Activated naive CD8-positive, alpha-beta T cell (primary cell): ENCODE results near the gene GPC5.

Experiments used
- H3K27ac Mint-ChIP-seq: one replicate; pipeline ENCODE4 v1.8.0; 2021; ENCODE audit warnings: mixed read lengths
- H3K27me3 Mint-ChIP-seq: one replicate; pipeline ENCODE4 v1.8.0; 2021; ENCODE audit warnings: mixed read lengths
- H3K36me3 Mint-ChIP-seq: one replicate; pipeline ENCODE4 v1.8.0; 2021; ENCODE audit warnings: mixed read lengths
- H3K4me1 Mint-ChIP-seq: one replicate; pipeline ENCODE4 v1.8.0; 2021; ENCODE audit warnings: low read depth, mixed read lengths
- H3K4me3 Mint-ChIP-seq: one replicate; pipeline ENCODE4 v1.8.0; 2021; ENCODE audit warnings: mild to moderate bottlenecking, mixed read lengths
- H3K9me3 Mint-ChIP-seq: one replicate; pipeline ENCODE4 v1.8.0; 2021; ENCODE audit warnings: low read depth, mixed read lengths

GPC5 gene

GRCh38 chr13:91813253-91813652, 414.8 kb downstream of the GPC5 start:
- Mint-ChIP-seq H3K4me1 (no peaks in the 10 kb centered on the region), H3K27ac (no peak overlapping the region), H3K9me3 (no peaks in the 10 kb centered on the region), H3K36me3 (no peaks in the 10 kb centered on the region), H3K4me3 (no peak overlapping the region), H3K27me3 (no peaks in the 10 kb centered on the region)

- H3K4me3 Mint-ChIP-seq: no peak overlapping the region
- H3K27me3 Mint-ChIP-seq: no peaks in the 10 kb centered on the region
- no peak overlapping the region for H3K27ac Mint-ChIP-seq
- H3K4me1 Mint-ChIP-seq: no peaks in the 10 kb centered on the region
- no peaks in the 10 kb centered on the region for H3K36me3 Mint-ChIP-seq
- H3K9me3 Mint-ChIP-seq: no peaks in the 10 kb centered on the region
These were observed 417.9 kb downstream of the GPC5 start for GRCh38 chr13:91816263-91816807.

DNA sequence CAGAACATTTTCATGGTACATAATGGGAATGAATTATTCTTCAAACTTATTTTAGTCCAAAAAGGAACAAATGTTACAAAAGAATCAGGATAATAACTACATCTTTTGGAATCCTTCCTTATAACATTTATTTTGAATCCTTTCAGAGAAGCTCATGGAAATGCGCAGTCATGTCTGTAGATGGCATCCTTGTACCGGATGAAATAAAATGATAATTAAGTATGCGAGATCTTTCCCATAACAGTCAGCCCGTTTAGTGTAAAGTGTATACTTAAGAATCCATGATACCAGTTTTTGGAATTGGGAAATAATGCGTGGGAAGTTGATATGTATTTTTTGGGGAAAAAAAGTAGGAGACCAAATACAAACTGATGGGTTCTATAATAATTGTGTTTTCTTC, 418.8 kb downstream of the GPC5 start:
- Mint-ChIP-seq H3K4me3 (no peak overlapping the region), H3K4me1 (no peaks in the 10 kb centered on the region)

GRCh38 chr13:91824416-91824815, 426.0 kb downstream of the GPC5 start:
- H3K9me3 Mint-ChIP-seq: peaks cover 22% of the 10 kb centered on the region
- H3K4me1 Mint-ChIP-seq: no peaks in the 10 kb centered on the region
- H3K27ac Mint-ChIP-seq: no peak overlapping the region
- H3K4me3 Mint-ChIP-seq: no peak overlapping the region
- no peaks in the 10 kb centered on the region for H3K27me3 Mint-ChIP-seq
- no peaks in the 10 kb centered on the region for H3K36me3 Mint-ChIP-seq

More for the DNA sequence above, 418.8 kb downstream of the GPC5 start:
- Mint-ChIP-seq H3K27me3 (no peaks in the 10 kb centered on the region), H3K36me3 (no peaks in the 10 kb centered on the region), H3K9me3 (no peaks in the 10 kb centered on the region), H3K27ac (no peak overlapping the region)

DNA sequence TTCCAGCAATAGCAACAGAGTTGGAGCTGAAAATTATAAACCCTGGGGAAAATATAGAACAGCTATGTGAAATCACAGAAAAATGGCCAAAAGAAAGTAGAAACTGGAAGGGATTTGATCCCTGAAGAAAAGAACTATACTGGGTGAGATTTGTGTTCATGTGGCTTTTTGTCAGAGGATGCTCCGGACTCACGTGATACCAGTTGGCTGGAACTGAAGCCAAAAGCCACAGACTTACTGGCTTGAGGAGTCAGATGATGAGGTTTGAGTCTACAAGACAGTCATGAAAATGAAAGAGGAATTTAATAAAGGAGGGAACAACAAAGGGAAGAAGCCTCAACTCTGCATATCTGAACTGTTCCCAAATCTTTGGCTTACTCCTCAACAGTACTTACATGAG, 427.1 kb downstream of the GPC5 start:
- Mint-ChIP-seq H3K4me3 (no peak overlapping the region), H3K9me3 (peaks cover 24% of the 10 kb centered on the region), H3K27me3 (no peaks in the 10 kb centered on the region), H3K4me1 (no peaks in the 10 kb centered on the region), H3K27ac (no peak overlapping the region), H3K36me3 (no peaks in the 10 kb centered on the region)

DNA sequence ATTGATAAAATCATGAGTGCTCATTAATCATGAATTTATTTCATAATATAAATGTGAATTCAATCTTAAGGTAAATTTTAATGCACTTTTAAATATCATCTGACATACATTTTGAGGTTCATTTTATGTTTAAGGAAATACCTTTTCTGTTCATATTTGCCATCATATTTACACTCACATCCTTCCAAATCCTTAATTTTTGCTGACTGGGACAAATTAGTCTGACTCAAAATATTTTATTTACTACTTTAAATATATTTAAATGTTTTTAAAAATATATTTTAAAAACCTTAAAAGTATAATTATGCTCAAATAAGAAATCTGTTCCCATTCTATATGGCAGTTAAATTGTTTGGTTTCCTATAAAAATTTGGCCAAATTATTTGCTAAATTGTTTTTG, 438.1 kb downstream of the GPC5 start:
- H3K27ac Mint-ChIP-seq: no peak overlapping the region

GRCh38 chr13:91845612-91846011, 447.2 kb downstream of the GPC5 start:
- H3K4me1 Mint-ChIP-seq: no peaks in the 10 kb centered on the region
- H3K4me3 Mint-ChIP-seq: no peak overlapping the region
- no peaks in the 10 kb centered on the region for H3K36me3 Mint-ChIP-seq
- no peak overlapping the region for H3K27ac Mint-ChIP-seq
- H3K27me3 Mint-ChIP-seq: no peaks in the 10 kb centered on the region
- H3K9me3 Mint-ChIP-seq: peaks cover 15% of the 10 kb centered on the region

More for the DNA sequence above, 438.1 kb downstream of the GPC5 start:
- Mint-ChIP-seq H3K9me3 (peaks cover 10% of the 10 kb centered on the region), H3K36me3 (no peaks in the 10 kb centered on the region), H3K27me3 (no peaks in the 10 kb centered on the region), H3K4me1 (no peaks in the 10 kb centered on the region), H3K4me3 (no peak overlapping the region)

- H3K27ac Mint-ChIP-seq: no peak overlapping the region
- H3K27me3 Mint-ChIP-seq: no peaks in the 10 kb centered on the region
- H3K9me3 Mint-ChIP-seq: no peaks in the 10 kb centered on the region
- no peak overlapping the region for H3K4me3 Mint-ChIP-seq
- H3K36me3 Mint-ChIP-seq: no peaks in the 10 kb centered on the region
- H3K4me1 Mint-ChIP-seq: no peaks in the 10 kb centered on the region
These were observed 465.3 kb downstream of the GPC5 start for GRCh38 chr13:91863699-91864098.

DNA sequence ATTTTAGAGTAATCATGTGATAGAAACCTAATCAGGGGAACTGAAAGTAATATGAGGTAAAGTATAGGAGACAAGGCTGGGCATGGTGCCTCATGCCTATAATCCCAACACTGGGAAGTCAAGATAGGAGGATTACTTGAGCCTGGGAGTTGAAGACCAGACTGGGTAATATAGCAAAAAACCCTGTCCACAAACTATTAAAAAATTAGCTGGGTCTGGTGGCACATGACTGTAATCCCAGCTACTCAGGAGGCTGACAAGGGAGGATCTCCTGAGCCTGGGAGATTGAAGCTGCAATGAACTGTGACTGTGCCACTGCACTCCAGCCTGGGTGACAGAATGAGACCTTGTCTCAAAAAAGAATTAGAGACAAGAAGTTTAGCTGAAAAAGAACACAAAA, 469.9 kb downstream of the GPC5 start:
- Mint-ChIP-seq H3K27me3 (no peaks in the 10 kb centered on the region), H3K27ac (no peak overlapping the region), H3K4me3 (no peak overlapping the region), H3K4me1 (no peaks in the 10 kb centered on the region), H3K9me3 (peaks cover 2% of the 10 kb centered on the region), H3K36me3 (no peaks in the 10 kb centered on the region)

- no peaks in the 10 kb centered on the region for H3K4me1 Mint-ChIP-seq
- no peak overlapping the region for H3K27ac Mint-ChIP-seq
- H3K4me3 Mint-ChIP-seq: no peak overlapping the region
- no peaks in the 10 kb centered on the region for H3K9me3 Mint-ChIP-seq
- no peaks in the 10 kb centered on the region for H3K27me3 Mint-ChIP-seq
- H3K36me3 Mint-ChIP-seq: no peaks in the 10 kb centered on the region
These were observed 480.1 kb downstream of the GPC5 start for GRCh38 chr13:91878491-91878890.

- no peak overlapping the region for H3K4me3 Mint-ChIP-seq
- peaks cover 2% of the 10 kb centered on the region for H3K9me3 Mint-ChIP-seq
- H3K27me3 Mint-ChIP-seq: no peaks in the 10 kb centered on the region
- H3K4me1 Mint-ChIP-seq: no peaks in the 10 kb centered on the region
- no peaks in the 10 kb centered on the region for H3K36me3 Mint-ChIP-seq
- no peak overlapping the region for H3K27ac Mint-ChIP-seq
These were observed 480.9 kb downstream of the GPC5 start for GRCh38 chr13:91879360-91879759.

- H3K4me1 Mint-ChIP-seq: no peaks in the 10 kb centered on the region
- H3K27me3 Mint-ChIP-seq: no peaks in the 10 kb centered on the region
- H3K4me3 Mint-ChIP-seq: no peak overlapping the region
- peaks cover 9% of the 10 kb centered on the region for H3K9me3 Mint-ChIP-seq
- no peak overlapping the region for H3K27ac Mint-ChIP-seq
- no peaks in the 10 kb centered on the region for H3K36me3 Mint-ChIP-seq
These were observed 484.5 kb downstream of the GPC5 start for GRCh38 chr13:91882918-91883317.

DNA sequence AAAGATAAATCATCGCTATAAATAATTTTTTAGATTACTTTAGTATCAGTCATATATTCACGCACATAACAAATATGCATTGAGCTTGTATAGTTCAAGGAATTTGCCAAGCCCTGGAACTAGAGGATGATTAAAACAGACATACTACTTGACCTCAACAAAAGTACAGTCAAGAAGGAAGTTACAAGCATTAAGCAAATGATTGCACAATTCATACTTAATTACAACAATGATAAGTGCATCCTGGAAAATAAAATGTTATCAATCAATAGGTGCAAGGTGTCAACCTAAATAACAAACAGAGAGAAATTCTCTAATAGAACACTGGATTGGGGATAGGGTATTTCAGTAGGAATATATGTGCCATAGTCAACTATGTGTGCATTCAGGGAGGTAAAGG, 491.2 kb downstream of the GPC5 start:
- Mint-ChIP-seq H3K27ac (no peak overlapping the region), H3K4me1 (no peaks in the 10 kb centered on the region), H3K36me3 (no peaks in the 10 kb centered on the region), H3K27me3 (no peaks in the 10 kb centered on the region), H3K9me3 (peaks cover 4% of the 10 kb centered on the region), H3K4me3 (no peak overlapping the region)

DNA sequence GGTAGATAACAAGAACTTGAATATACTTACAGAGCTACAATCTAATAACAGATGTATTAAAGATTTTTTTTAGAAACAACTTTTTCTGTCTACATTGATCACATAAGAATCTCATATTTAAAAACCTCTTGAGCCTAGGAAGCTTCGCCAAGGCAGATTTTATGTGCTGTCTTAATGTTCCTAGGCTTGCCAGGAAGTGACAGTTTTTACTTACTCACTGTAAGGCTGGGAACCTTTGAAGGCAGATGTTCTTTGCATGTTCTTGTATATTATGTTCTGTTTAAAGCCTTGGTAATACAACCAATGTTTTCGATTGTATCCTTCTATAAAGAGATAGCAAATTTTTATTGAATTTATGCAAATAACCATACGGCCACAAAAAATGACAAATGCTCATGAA, 492.7 kb downstream of the GPC5 start:
- Mint-ChIP-seq H3K4me1 (no peaks in the 10 kb centered on the region), H3K27me3 (no peaks in the 10 kb centered on the region), H3K36me3 (no peaks in the 10 kb centered on the region)

DNA sequence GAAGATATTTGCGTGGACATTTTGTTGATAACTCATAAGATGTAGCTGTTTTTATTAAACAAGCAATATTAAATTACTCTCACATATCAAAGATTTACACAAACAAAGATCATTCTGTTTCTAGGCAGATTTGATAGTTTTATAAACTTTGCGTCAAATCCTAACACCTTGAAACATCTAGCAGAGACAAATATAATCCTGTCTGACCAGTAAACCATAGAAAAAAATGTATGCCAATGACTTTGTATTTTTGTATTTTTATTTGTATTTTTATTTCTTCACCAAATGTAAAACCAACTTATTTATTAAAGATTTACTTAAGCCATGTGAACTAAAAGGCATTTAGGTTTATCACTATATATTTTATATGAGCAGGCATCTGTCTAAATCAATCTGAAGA, 494.6 kb downstream of the GPC5 start:
- H3K36me3 Mint-ChIP-seq: no peaks in the 10 kb centered on the region
- no peaks in the 10 kb centered on the region for H3K9me3 Mint-ChIP-seq
- H3K4me1 Mint-ChIP-seq: no peaks in the 10 kb centered on the region
- H3K27ac Mint-ChIP-seq: no peak overlapping the region
- H3K4me3 Mint-ChIP-seq: no peak overlapping the region
- no peaks in the 10 kb centered on the region for H3K27me3 Mint-ChIP-seq

More for the DNA sequence above, 492.7 kb downstream of the GPC5 start:
- no peak overlapping the region for H3K4me3 Mint-ChIP-seq
- H3K9me3 Mint-ChIP-seq: no peaks in the 10 kb centered on the region
- H3K27ac Mint-ChIP-seq: no peak overlapping the region

GRCh38 chr13:91894316-91894715, 495.9 kb downstream of the GPC5 start:
- H3K27ac Mint-ChIP-seq: no peak overlapping the region
- no peaks in the 10 kb centered on the region for H3K36me3 Mint-ChIP-seq
- H3K9me3 Mint-ChIP-seq: no peaks in the 10 kb centered on the region
- no peaks in the 10 kb centered on the region for H3K4me1 Mint-ChIP-seq
- no peaks in the 10 kb centered on the region for H3K27me3 Mint-ChIP-seq
- H3K4me3 Mint-ChIP-seq: no peak overlapping the region
